Activated CD4-positive, alpha-beta T cell treated with anti-CD3 and anti-CD28 coated beads, Interleukin-2, amount 50 U/mL, for 48 hours (primary cell): ENCODE results near the gene KCNH5.

Experiments used
- DNase-seq, 2 experiments: peaks; one replicate each; pipeline ENCODE4 v3.0.0-alpha.2; 2020

The KCNH5 gene

DNA sequence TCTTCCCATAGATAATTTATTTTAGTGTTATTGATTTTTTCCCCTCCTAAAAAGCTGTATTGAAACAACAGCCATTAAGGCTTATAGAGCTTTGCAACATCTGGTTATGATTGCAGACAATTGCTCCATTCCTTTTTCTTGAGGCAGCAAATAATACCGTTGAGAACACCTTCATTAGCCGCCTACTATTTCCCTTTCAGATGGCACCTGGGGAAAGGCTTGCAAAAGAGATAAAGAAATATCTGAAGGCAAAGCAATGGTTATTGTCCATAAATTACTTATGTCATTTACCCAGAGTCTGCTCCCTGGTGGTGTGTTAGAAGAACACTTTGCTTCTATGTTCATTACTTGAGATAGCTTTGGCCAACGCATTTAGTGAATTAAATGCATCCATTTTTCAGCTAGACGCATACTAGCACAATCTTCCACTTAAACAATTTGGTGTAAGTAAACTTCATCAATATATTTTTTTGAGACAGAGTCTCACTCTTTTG is 377.8 kb downstream of the KCNH5 start:
- DNase-seq: no peak

DNA sequence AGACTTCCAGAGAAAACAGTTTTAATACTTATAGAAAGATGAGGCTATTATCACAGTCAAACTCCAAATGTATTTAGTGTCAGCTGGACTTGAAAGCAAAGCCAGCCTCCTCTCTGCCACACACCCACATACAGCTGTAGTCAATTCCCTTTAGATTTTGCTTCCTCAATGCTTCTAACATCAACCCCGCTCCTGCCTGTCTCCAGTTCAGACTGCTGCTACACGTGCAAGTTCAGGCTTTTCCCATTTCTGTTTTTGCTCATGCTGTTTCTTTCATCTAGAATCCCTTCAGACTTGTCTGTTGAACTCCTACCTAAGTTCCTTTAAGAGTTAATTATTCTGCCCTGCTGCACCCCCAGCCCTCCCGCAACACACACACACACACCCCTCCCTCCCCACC is 380.0 kb downstream of the KCNH5 start:
- DNase-seq: no peak

DNA sequence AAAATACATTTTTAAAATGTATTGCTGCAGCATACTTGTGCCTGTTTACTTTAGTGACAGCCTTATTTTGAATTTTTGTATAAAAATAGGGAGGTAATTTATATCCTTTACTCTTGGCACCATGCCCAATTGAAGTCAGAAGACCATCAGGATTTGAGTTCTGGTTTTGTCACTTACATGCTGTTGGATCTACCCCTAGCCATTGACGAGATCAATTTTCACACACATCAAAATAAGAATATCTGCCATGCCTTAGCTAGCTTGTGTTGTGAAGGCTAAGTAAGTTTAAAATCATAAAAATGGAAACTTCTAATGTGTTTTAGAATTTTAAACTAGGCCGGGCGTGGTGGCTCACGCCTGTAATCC is 381.8 kb downstream of the KCNH5 start:
- no peak for DNase-seq

DNA sequence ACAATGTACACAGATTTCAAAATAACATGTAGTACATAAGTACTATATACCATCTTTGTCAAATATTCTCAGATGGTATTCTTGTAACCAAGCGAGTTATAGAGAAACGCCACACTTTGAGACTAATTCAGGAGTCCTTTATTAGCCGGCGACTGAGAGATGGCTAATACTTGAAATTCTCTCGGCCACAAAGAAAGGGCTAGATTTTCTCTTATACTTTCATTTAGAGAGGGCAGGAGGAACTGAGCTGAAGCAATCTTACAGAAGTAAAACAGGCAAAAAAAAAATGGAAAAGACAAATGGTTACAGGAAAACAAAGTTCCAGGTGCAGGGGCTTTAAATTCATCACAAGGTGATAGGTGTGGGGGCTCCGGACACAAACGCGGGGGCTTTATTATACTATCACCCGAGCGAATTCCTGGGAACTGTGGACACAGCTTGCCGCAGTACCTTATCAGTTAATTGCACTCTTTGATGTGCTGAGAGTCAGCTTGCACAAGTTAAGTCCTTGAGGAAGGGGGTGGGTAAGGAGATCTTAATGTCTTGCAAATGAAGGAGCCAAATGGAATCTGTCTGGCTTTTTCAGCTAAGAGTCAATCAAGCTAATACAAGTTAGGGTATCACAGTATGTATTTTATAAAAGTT is 382.3 kb downstream of the KCNH5 start:
- DNase-seq: no peak

DNA sequence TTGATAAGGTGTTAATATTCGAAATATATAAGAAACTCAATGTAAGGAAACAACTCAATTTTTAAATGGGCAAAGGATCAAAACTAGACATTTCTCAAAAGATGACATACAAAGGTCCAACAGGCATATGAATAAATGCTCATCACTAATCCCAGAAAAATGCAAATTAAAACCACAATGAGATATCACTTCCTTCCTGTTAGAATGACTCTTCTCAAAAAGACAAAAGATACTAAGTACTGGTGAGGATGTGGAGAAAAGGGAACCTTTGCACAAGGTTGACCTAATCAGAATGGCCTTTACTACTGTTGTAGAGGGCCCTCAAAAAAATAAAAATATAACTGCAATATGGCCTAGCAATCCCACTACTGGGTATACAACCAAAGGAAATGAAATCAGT is 383.4 kb downstream of the KCNH5 start:
- DNase-seq: no peak

DNA sequence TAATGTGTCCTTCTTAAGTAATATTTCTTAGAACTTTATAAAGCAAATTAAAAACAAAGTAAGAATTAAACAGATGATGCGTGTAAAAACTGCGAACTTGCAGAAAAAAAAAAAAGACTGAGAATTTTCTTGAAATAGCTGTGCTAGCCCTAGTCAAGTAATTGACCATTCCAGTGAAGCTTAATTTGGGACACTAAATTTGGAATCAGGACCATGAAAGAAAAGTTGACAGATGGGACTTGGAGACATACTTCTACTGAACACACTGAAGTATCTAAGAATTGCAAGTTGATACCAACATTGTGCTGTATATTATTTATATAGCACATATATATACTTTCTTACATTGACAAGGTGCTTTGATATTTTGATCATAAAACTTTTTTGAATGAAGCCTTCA is 386.6 kb downstream of the KCNH5 start:
- DNase-seq: no peak

DNA sequence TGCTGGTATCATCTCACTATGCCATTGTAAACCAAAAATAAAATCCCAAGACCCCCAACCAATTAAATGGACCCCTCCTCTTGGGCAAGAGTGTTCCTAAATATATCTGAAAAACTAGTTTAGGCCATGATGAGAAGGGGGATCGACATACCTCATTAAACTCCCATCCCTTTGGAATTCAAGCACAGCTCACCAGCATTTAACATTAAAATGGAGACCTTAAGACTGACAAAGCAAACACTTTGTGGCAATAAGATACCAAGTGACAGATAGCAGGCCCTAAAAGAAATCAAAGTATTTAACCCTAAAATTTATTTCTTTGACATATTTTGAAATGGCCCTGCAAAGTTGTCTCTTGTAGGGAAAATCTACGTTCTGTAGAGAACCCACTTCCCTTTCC is 387.9 kb downstream of the KCNH5 start:
- no peak for DNase-seq

DNA sequence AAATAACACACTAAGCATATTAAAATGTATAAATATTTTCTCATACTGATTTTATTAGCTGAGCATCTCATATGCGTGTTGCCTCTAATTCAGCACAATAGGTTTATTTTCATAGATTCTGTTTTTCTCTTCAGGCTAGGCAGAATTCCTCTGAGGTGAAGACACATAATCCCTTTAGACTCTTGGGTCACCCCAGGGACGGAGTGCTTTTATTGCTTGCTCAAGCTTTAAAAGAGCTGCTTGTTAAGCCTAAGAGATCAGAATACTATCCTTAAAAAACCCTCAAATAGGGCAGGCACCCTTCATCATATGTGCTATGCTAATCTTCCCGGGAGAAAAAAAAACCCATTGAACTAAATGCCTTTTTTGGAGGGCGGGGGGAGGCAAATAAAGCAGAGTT is 390.1 kb downstream of the KCNH5 start:
- DNase-seq: no peak

DNA sequence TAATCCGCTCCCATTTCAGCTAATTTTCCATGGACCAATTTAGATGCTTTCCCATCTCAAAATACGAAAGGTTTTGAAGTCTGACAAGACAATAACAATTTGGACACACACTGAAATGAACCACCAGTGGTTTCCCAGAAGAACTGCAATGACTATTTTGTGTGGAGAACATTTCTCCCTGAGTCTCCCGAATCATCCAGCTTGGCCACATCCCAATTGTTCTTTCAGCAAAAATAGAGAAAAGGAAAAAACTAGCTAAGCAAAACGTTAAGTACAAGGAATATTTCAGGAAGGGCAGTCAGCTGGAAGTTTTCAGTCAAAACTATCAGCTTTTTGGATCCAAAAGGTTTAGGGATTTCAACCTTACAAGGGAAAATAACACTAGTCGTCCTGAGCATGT is 390.6 kb downstream of the KCNH5 start:
- no peak for DNase-seq
